ENCODE data around the gene WIZ. TPM values are rescaled to one million over a fixed set of nuclear protein-coding genes. Genes with fewer than 3 reads are reported as not detected.

WIZ gene
- total and polyA plus RNA-seq, 10 of the 15 experiments (the other 5 are each of a cell fraction or from before 2014, with no cell fraction given) = 0.10 to 26.7 (median 2.7) TPM

GRCh38 chr19:15397236-15397635 lies 52.5 kb downstream of the WIZ start:
- ChIA-PET POLR2A (no interaction called here), SMC1A (ENCODE audit: uncharacterized antibody, unreplicated experiment) (no interaction called here), CTCF (interaction anchor here (0.8 kb wide), 1 partner anchor 10 kb away, joined by 4 read pairs; no protein-coding TSS in a partner anchor), RAD21 (ENCODE audit: unreplicated experiment) (no interaction called here)
- WGBS (ENCODE audit: insufficient coverage, insufficient replicate concordance, low lambda C conversion rate, missing lambda C conversion rate) = 85% methylated on average over 6 of the region's 6 CpGs
- Histone ChIP-seq H3K4me3 (no peak overlapping the region), H3K9ac (ENCODE audit: control insufficient read depth, insufficient read depth, low read length) (no peak overlapping the region), H3K4me1 (ENCODE audit: control insufficient read depth, insufficient read depth, low read length) (no peaks in the 10 kb centered on the region), H4K20me1 (ENCODE audit: control insufficient read depth, insufficient read depth) (peaks cover 6% of the 10 kb centered on the region; the same call in 1 of the 2 replicates), H2AFZ (ENCODE audit: control insufficient read depth, low read depth, low read length) (no peak overlapping the region), H3K27me3 (replicated peaks in 1 of 2; ENCODE audit: control insufficient read depth in 2 of 2, insufficient read depth in 2 of 2, low read length in 1 of 2) (no peaks in the 10 kb centered on the region), H3K4me2 (ENCODE audit: control insufficient read depth, insufficient read depth) (no peak overlapping the region), H3K36me3 (ENCODE audit: control insufficient read depth in 2 of 2, insufficient read depth in 2 of 2, low read length in 1 of 2) (peaks cover 21 to 57% of the 10 kb centered on the region in 2 experiments), H3K9me3 (replicated peaks; ENCODE audit: control insufficient read depth, insufficient read depth, low read length) (no peaks in the 10 kb centered on the region), H3K79me2 (ENCODE audit: control insufficient read depth, insufficient read depth, low read length) (no peaks in the 10 kb centered on the region), H3K27ac (ENCODE audit: control insufficient read depth, insufficient read depth) (no peak overlapping the region)
- FAIRE-seq (no peak), ATAC-seq (no peak), DNase-seq (ENCODE audit: low read depth, low spot score) (no peak)
- intact Hi-C loops (cut with micrococcal nuclease; ENCODE audit: unreplicated experiment) (no loop called here), in situ Hi-C loops (cut with MboI) (no loop called here)
- TF ChIP-seq EGR1 (IDR thresholded peaks at IDR 0.05; ENCODE audit: borderline replicate concordance in 1 of 2, low read depth in 2 of 2, low read length in 2 of 2) (no peak), EZH2 (IDR thresholded peaks at IDR 0.05; ENCODE audit: borderline replicate concordance, control insufficient read depth, low read depth, low read length) (no peak)
- BruUV-seq (replicated peaks) = no TSS peak

DNA sequence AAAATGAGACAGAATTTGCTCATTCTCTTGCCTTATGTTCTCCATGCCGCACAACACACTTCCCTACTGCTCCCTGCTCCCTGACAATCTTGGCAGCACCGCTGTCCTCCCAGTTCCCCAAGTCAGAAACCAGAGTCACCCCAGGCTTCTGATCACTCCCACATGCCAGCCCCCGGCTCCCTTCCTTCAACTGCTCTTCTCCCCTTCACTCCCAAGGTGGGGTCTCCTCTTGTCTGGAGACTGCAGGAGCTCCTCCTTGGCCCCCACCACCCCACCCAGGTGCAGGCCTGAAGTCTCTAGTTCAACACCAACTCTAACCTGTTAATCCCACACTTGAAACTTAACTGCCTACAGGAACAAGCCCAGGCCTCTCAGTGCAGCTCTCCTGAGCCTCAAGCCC lies 53.3 kb downstream of the WIZ start:
- H3K79me2 ChIP-seq (ENCODE audit: control insufficient read depth, insufficient read depth, low read length) = no peaks in the 10 kb centered on the region
- ATAC-seq = no peak
- CTCF ChIA-PET = interaction anchor here (0.6 kb wide), 1 partner anchor 135 kb away, joined by 3 read pairs; no protein-coding TSS in a partner anchor
- no peaks in the 10 kb centered on the region for H3K4me1 ChIP-seq (ENCODE audit: control insufficient read depth, insufficient read depth, low read length)
- in situ Hi-C loops (cut with MboI) (no loop called here), intact Hi-C loops (cut with micrococcal nuclease; ENCODE audit: unreplicated experiment) (no loop called here)
- no peak overlapping the region for H3K4me3 ChIP-seq
- no peak overlapping the region for H2AFZ ChIP-seq (ENCODE audit: control insufficient read depth, low read depth, low read length)
- no TSS peak for BruUV-seq (replicated peaks)
- FAIRE-seq = no peak
- RAD21 ChIA-PET (ENCODE audit: unreplicated experiment) = no interaction called here
- no peak overlapping the region for H3K27ac ChIP-seq (ENCODE audit: control insufficient read depth, insufficient read depth)
- no peak overlapping the region for H3K9ac ChIP-seq (ENCODE audit: control insufficient read depth, insufficient read depth, low read length)
- peaks cover 23 to 52% of the 10 kb centered on the region in 2 experiments for H3K36me3 ChIP-seq (ENCODE audit: control insufficient read depth in 2 of 2, insufficient read depth in 2 of 2, low read length in 1 of 2)
- DNase-seq (ENCODE audit: low read depth, low spot score) = no peak
- SMC1A ChIA-PET (ENCODE audit: uncharacterized antibody, unreplicated experiment) = no interaction called here
- WGBS (ENCODE audit: insufficient coverage, insufficient replicate concordance, low lambda C conversion rate, missing lambda C conversion rate) = 96% methylated on average over 3 of the region's 3 CpGs
- peaks cover 6% of the 10 kb centered on the region; the same call in 1 of the 2 replicates for H4K20me1 ChIP-seq (ENCODE audit: control insufficient read depth, insufficient read depth)
- POLR2A ChIA-PET = no interaction called here
- no peaks in the 10 kb centered on the region for H3K27me3 ChIP-seq (replicated peaks in 1 of 2; ENCODE audit: control insufficient read depth in 2 of 2, insufficient read depth in 2 of 2, low read length in 1 of 2)
- no peak overlapping the region for H3K4me2 ChIP-seq (ENCODE audit: control insufficient read depth, insufficient read depth)
- no peaks in the 10 kb centered on the region for H3K9me3 ChIP-seq (replicated peaks; ENCODE audit: control insufficient read depth, insufficient read depth, low read length)
- TF ChIP-seq MXI1 (IDR thresholded peaks at IDR 0.05; ENCODE audit: low read depth, low read length) = no peak
- no peak for TF ChIP-seq STAT3 (IDR thresholded peaks at IDR 0.05; ENCODE audit: low read depth, low read length)
- TF ChIP-seq TAF1 (IDR thresholded peaks at IDR 0.05; ENCODE audit: borderline replicate concordance, low read depth, low read length) = no peak
- no peak for TF ChIP-seq BRCA1 (IDR thresholded peaks at IDR 0.05; ENCODE audit: low read depth, low read length)
- no peak for TF ChIP-seq BACH1 (IDR thresholded peaks at IDR 0.05; ENCODE audit: borderline replicate concordance)
- TF ChIP-seq BHLHE40 (IDR thresholded peaks at IDR 0.05; ENCODE audit: borderline replicate concordance in 1 of 2, low read depth in 2 of 2, low read length in 1 of 2) = no peak
- no peak for TF ChIP-seq IRF4 (IDR thresholded peaks at IDR 0.05; ENCODE audit: low read depth, low read length)
- TF ChIP-seq MYC (IDR thresholded peaks at IDR 0.05; ENCODE audit: insufficient read depth, insufficient read length, insufficient replicate concordance, low read length, severe bottlenecking) = no peak
- TF ChIP-seq JUND (IDR thresholded peaks at IDR 0.05; ENCODE audit: low read depth, low read length) = no peak
- no peak for TF ChIP-seq TBL1XR1 (IDR thresholded peaks at IDR 0.05; ENCODE audit: low read depth, low read length)
- TF ChIP-seq EP300 (IDR thresholded peaks at IDR 0.05; ENCODE audit: borderline replicate concordance in 1 of 2, control insufficient read depth in 1 of 2, low read depth in 2 of 2, low read length in 2 of 2) = no peak
- TF ChIP-seq, protein P1, sequence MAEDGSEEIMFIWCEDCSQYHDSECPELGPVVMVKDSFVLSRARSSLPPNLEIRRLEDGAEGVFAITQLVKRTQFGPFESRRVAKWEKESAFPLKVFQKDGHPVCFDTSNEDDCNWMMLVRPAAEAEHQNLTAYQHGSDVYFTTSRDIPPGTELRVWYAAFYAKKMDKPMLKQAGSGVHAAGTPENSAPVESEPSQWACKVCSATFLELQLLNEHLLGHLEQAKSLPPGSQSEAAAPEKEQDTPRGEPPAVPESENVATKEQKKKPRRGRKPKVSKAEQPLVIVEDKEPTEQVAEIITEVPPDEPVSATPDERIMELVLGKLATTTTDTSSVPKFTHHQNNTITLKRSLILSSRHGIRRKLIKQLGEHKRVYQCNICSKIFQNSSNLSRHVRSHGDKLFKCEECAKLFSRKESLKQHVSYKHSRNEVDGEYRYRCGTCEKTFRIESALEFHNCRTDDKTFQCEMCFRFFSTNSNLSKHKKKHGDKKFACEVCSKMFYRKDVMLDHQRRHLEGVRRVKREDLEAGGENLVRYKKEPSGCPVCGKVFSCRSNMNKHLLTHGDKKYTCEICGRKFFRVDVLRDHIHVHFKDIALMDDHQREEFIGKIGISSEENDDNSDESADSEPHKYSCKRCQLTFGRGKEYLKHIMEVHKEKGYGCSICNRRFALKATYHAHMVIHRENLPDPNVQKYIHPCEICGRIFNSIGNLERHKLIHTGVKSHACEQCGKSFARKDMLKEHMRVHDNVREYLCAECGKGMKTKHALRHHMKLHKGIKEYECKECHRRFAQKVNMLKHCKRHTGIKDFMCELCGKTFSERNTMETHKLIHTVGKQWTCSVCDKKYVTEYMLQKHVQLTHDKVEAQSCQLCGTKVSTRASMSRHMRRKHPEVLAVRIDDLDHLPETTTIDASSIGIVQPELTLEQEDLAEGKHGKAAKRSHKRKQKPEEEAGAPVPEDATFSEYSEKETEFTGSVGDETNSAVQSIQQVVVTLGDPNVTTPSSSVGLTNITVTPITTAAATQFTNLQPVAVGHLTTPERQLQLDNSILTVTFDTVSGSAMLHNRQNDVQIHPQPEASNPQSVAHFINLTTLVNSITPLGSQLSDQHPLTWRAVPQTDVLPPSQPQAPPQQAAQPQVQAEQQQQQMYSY (CRISPR knock-in tag; IDR thresholded peaks at IDR 0.05) = no peak
